HG03565 (cell line): ENCODE results near the gene SAFB2.

ENCODE experiments used
- ATAC-seq: cut with Tn5 transposase; IDR thresholded peaks from one replicate; pipeline ENCODE4 v1.9.1; 2021; ENCODE audit warnings: mild to moderate bottlenecking, moderate library complexity; ENCODE audit not compliant: unreplicated experiment

Gene SAFB2

GRCh38 chr19:5585461-5586299, 36.9 kb downstream of the SAFB2 start:
- ATAC-seq = no peak

- no peak for ATAC-seq
Observed at GRCh38 chr19:5580161-5580571, 42.4 kb downstream of the SAFB2 start.

- no peak for ATAC-seq
Observed at GRCh38 chr19:5579697-5580096, 42.9 kb downstream of the SAFB2 start.

- no peak for ATAC-seq
Observed at GRCh38 chr19:5579286-5579685, 43.3 kb downstream of the SAFB2 start.

GRCh38 chr19:5578097-5578846, 44.3 kb downstream of the SAFB2 start:
- no peak for ATAC-seq

GRCh38 chr19:5575590-5575989, 47.0 kb downstream of the SAFB2 start:
- ATAC-seq = no peak

GRCh38 chr19:5572556-5573286, 49.9 kb downstream of the SAFB2 start:
- ATAC-seq = no peak

DNA sequence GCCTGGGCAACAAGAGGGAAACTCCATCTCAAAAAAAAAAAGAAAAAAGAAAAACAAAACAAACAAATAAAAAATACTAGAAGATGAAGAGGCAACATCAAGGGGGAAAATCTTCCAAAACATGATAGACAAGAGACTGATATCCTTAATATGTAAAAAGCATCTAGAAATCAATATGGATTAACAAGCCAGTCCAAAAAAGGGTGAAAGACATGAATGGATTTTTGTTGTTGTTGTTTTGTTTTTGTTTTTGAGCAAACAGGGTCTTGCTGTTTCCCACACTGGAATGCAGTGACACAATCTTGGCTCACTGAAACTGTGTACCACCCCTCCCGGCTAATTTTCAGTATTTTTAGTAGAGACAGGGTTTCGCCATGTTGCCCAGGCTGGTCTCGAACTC, 50.8 kb downstream of the SAFB2 start:
- ATAC-seq = no peak

DNA sequence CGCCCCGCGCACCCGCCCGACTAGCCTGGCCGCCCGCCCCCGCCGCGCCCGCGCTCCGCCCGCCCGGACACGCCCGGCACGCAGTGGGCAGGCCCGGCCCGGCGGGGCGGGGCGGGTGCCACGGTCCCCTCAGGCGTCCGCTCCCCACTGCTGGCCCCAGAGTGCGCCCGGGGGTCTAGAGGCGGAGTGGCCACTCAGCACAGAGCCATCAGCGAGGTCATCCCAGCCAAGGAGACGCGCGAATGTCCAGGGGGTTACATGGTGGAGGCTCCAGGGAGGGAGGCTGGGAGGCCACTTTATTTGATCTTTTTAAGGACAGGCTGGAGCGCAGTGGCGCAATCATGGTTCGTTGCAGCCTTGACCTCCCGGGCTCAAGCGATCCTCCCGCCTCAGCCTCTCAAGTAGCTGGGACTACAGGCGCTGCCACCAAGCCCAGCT, 54.6 kb downstream of the SAFB2 start:
- no peak for ATAC-seq

DNA sequence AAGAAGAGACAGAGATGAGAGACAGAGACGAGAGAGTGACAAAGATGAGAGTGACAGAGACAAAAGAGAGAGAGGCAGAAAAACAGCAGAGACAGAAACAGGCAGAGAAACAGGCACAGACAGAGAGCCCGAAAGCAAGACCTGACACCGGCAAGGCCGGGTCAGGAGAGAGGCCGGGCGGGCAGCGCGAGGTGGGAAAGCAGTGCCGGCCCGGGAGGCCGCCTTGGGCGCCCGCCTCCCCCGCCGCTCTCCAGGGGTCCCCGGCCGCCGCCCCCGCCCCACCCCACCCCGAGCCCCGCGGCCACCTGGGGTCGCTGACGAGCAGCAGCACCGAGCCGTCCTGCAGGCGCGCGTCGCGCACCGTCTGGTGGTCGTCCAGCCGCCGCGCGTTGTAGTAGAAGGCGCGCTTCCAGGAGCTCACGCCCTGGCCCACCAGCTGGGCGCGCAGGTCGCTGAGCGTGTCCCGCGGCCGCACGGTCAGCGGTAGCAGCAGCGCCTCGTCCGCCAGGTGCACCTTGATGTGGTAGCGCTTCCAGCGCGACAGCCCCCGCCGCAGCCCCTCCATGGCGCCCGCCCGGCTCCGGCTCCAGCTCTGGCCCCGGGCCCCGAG, 55.1 kb downstream of the SAFB2 start, which contains the start of gene TINCR:
Gene TINCR, minus strand, starts transcription at position 594 of the 610 bp plus-strand sequence.
- no peak for ATAC-seq

DNA sequence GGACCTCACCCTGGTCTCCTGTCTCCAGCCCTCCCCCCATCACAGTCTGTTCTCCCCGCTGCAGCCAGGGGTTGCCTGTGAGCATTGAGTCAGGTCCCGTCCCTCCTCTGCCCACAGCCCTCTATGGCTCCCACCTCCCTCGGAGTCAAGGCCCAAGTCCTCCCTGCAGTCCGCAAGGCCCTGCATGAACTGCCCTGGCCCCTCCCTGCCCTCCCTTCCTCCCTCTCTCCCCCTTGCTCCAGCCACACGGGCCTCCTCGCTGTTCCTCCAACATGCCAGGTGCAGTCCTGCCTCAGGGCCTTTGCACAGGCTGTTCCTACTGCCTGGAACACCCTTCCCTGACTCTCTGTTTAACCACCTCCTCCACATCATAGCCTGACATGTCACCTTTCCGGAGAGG, 57.6 kb downstream of the SAFB2 start:
- ATAC-seq = no peak

- ATAC-seq = no peak
Observed at GRCh38 chr19:5563935-5564612, 58.5 kb downstream of the SAFB2 start.

DNA sequence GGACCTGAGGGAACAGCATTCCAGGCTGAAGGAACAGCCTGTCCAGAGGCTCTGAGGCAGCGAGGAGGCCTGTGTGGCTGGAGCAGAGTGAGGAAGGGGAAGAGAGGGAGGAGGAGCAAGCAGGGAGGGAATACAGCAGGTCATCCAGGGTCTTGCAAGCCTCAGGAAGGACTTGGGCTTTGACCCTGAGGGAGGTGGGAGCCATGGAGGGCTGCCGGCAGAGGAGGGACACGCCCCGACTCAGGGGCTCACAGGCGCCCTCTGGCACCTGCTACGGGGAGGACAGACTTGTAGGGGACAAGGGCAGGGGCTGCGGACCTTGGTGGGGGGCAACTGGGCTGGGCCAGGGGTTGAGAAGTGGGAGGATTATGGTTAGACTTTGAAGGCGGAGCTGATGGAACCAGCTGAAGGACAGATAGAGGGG, 59.6 kb downstream of the SAFB2 start:
- ATAC-seq = no peak

DNA sequence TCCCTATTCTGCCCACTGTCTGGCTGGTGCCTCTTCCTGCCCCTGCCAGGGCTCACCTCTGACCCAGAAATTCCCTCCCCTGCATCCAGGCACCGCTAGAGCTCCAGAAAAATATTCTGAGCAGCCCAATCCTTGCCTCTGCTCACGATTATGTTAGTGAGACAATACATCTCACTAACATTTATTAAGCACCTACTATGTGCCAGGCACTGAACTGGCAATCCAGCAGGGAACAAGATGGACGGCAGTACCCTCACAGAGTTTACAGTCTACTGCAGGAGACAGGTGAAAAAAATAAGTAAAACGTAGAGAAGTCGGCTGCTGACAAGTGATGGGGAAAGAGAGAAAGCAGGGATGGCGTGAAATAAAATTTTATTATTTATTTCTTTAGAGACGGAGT, 60.3 kb downstream of the SAFB2 start:
- ATAC-seq = no peak

- no peak for ATAC-seq
Observed at GRCh38 chr19:5561559-5561958, 61.0 kb downstream of the SAFB2 start.

DNA sequence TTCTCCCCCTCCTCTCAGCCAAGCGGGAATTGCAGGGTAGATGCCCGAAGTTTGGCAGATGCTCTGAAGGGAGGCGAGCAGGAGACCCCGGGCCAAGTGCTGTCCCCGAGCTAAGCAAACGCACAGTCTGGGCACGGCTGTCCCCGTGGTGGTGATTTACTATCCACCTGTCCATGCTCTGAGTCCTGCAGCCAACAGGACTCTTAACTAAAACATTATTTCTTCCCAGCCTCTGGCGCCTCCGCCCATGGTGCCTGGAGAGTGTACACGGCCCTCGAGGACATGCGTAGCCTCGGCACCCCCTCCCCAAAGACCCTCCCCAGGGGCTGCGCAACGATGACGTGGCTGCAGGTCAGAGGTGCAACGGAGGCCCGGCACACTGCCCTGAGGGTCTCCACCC, 62.4 kb downstream of the SAFB2 start:
- ATAC-seq = no peak

DNA sequence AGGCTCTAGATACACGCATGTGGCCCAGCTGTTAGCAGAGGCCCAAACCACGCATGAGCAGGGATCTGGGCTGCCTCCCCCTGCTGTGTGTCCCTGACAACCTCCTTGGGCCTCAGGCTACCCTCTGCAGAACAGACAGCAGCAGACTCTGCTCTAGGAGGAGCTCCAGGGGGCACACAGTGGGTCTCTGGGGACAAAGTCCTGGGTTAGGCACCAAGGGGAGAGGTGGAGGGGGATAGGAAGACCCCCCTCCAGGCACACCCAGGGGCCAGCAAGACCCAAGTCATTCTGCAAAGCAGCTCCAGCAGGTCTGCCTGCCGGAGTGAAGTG, 62.8 kb downstream of the SAFB2 start:
- ATAC-seq = no peak

GRCh38 chr19:5558101-5558621, 64.4 kb downstream of the SAFB2 start:
- no peak for ATAC-seq

GRCh38 chr19:5557691-5558090, 64.9 kb downstream of the SAFB2 start:
- ATAC-seq = no peak

DNA sequence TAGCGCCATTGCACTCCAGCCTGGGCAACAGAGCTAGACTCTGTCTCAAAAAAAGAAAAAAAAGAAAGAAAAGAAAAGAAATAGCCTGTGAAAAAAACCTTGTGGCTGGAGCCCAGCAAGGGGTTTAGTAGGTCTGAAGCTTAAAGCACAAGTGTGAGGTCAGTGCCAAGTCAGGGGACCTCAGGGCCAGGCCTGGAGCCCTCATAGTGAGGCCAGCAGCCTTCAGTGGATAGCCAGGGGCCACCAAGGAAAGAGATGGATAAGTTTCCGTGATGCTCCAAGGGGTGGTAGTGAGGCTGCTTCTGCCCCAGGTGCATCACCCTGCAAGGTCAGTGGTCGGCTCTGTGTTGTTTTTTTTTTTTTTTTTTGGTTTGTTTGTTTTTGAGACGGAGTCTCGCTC, 67.7 kb downstream of the SAFB2 start:
- no peak for ATAC-seq
